Panc1 (cell line): Measurements from ENCODE around the gene FAM174C.

Source experiments
- SIN3A ChIP-seq: IDR thresholded peaks from 2 replicates; pipeline ENCODE4 v1.6.1; 2012; ENCODE audit warnings: low read depth, mild to moderate bottlenecking, low read length, moderate library complexity, borderline replicate concordance; ENCODE audit not compliant: insufficient read depth
- TF ChIP-seq, protein P1 (sequence below), 2 experiments: IDR thresholded peaks; 2 replicates each; pipeline ENCODE4 v1.6.1; 2011 to 2012; ENCODE audit warnings: low read depth in 2 of 2, control low read depth in 1 of 2, low read length in 1 of 2, mild to moderate bottlenecking in 1 of 2, moderate library complexity in 1 of 2; ENCODE audit not compliant: insufficient read depth in 1 of 2

DNA sequence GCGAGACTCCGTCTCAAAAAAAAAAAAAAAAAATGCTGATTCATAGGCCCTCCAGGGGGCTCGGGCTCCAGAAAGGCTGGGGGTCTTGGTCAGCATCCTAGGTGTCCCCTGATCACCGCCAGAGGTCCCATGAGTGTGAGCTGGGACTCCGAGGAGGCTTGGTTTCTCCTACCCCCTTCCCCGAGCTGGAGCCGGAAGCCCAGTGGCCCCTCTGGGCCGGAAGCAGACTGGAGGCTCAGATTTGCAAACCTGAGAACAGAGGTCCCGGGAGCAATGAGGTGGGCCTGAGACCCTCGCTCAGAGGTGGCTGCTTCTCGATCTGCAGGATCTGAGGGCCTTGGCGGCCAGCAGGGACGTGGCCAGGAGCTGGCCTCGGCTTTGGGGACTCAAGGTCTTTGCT, 51.8 kb downstream of the FAM174C start:
- TF ChIP-seq, protein P1, sequence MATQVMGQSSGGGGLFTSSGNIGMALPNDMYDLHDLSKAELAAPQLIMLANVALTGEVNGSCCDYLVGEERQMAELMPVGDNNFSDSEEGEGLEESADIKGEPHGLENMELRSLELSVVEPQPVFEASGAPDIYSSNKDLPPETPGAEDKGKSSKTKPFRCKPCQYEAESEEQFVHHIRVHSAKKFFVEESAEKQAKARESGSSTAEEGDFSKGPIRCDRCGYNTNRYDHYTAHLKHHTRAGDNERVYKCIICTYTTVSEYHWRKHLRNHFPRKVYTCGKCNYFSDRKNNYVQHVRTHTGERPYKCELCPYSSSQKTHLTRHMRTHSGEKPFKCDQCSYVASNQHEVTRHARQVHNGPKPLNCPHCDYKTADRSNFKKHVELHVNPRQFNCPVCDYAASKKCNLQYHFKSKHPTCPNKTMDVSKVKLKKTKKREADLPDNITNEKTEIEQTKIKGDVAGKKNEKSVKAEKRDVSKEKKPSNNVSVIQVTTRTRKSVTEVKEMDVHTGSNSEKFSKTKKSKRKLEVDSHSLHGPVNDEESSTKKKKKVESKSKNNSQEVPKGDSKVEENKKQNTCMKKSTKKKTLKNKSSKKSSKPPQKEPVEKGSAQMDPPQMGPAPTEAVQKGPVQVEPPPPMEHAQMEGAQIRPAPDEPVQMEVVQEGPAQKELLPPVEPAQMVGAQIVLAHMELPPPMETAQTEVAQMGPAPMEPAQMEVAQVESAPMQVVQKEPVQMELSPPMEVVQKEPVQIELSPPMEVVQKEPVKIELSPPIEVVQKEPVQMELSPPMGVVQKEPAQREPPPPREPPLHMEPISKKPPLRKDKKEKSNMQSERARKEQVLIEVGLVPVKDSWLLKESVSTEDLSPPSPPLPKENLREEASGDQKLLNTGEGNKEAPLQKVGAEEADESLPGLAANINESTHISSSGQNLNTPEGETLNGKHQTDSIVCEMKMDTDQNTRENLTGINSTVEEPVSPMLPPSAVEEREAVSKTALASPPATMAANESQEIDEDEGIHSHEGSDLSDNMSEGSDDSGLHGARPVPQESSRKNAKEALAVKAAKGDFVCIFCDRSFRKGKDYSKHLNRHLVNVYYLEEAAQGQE (IDR thresholded peaks at IDR 0.05; ENCODE audit: insufficient read depth in 1 of 2, low read depth in 2 of 2, low read length in 1 of 2) = no peak
- TF ChIP-seq SIN3A = no peak
